Endothelial cell of umbilical vein (primary cell): ENCODE measurements around the gene SULT1A2.
"Not testable (repeated sequence)": the region's sequence is repeated elsewhere in the genome, so short reads cannot be mapped to it uniquely, and the experiment has no call there.

Experiments used
- EZH2 ChIP-seq: IDR thresholded peaks from 2 replicates; pipeline ENCODE4 v1.6.1; 2012; ENCODE audit warnings: borderline replicate concordance, low read depth, mild to moderate bottlenecking, moderate library complexity, low read length, inconsistent platforms; ENCODE audit not compliant: severe bottlenecking
- FOS ChIP-seq: IDR thresholded peaks from 2 replicates; pipeline ENCODE4 v1.6.1; 2011; ENCODE audit warnings: mild to moderate bottlenecking, low read length, moderate library complexity, borderline replicate concordance; ENCODE audit not compliant: insufficient read depth
- GATA2 ChIP-seq: IDR thresholded peaks from 2 replicates; pipeline ENCODE4 v1.7.0; 2011; ENCODE audit warnings: low read depth, mild to moderate bottlenecking, moderate library complexity, mixed read lengths, low read length; ENCODE audit not compliant: insufficient read length, insufficient read depth
- JUN ChIP-seq: IDR thresholded peaks from 2 replicates; pipeline ENCODE4 v1.6.1; 2011; ENCODE audit warnings: borderline replicate concordance, low read depth; ENCODE audit not compliant: insufficient read length, insufficient read depth
- MAX ChIP-seq: IDR thresholded peaks from 2 replicates; pipeline ENCODE4 v1.6.1; 2011; ENCODE audit not compliant: insufficient read depth, insufficient read length
- POLR2A ChIP-seq: IDR thresholded peaks from 2 replicates; pipeline ENCODE4 v1.6.1; 2012; ENCODE audit warnings: low read depth, mild to moderate bottlenecking, control low read depth, low read length
- POLR2AphosphoS5 ChIP-seq: IDR thresholded peaks from 2 replicates; pipeline ENCODE4 v1.6.1; 2012; ENCODE audit warnings: low read depth, mild to moderate bottlenecking, control low read depth, low read length, moderate library complexity; ENCODE audit not compliant: insufficient read depth
- TF ChIP-seq, protein P1 (sequence below), 2 donors: IDR thresholded peaks; 1 replicate in 1 of 2; 2 replicates in 1 of 2; pipeline ENCODE4 v1.5.1; 2011; ENCODE audit warnings: low read length in 2 of 2, mild to moderate bottlenecking in 2 of 2, moderate library complexity in 2 of 2, control low read depth in 1 of 2, inconsistent platforms in 1 of 2, low read depth in 1 of 2; ENCODE audit not compliant: insufficient read depth in 1 of 2; ENCODE audit errors: extremely low read depth in 1 of 2

DNA sequence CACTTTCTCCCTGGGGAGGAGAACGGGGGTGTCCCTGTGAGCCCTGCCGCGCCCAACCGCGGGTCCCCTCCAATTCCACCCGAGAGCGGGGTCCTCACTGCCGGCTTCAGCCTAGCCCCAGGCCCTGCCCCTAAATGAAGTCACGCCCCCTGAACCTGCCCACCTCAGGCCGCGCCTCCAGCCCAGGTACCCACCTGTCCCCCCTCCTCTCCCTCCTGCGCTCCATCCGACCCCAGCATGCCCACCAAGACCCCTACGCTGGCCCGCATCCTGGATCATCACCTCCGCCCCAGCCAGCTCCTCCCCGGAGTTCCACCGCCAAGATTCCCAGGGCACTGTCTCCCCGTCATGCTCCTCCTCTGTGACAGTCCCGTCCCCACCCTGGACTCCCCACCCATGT is 4.1 kb upstream of the SULT1A2 start:
- TF ChIP-seq EZH2, POLR2AphosphoS5, POLR2A, FOS, GATA2, MAX, JUN: not testable (repeated sequence)
- TF ChIP-seq, protein P1, sequence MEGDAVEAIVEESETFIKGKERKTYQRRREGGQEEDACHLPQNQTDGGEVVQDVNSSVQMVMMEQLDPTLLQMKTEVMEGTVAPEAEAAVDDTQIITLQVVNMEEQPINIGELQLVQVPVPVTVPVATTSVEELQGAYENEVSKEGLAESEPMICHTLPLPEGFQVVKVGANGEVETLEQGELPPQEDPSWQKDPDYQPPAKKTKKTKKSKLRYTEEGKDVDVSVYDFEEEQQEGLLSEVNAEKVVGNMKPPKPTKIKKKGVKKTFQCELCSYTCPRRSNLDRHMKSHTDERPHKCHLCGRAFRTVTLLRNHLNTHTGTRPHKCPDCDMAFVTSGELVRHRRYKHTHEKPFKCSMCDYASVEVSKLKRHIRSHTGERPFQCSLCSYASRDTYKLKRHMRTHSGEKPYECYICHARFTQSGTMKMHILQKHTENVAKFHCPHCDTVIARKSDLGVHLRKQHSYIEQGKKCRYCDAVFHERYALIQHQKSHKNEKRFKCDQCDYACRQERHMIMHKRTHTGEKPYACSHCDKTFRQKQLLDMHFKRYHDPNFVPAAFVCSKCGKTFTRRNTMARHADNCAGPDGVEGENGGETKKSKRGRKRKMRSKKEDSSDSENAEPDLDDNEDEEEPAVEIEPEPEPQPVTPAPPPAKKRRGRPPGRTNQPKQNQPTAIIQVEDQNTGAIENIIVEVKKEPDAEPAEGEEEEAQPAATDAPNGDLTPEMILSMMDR (IDR thresholded peaks at IDR 0.05; ENCODE audit: extremely low read depth in 1 of 2, insufficient read depth in 1 of 2, low read depth in 1 of 2, low read length in 2 of 2), result not testable (repeated sequence)
